HCT116 (cell line): ENCODE measurements around the gene STK11. TPM values are rescaled to one million over a fixed set of nuclear protein-coding genes. Genes with fewer than 3 reads are reported as not detected.

Experiments used
- ATAC-seq: fragments of 200-7000 bp; cut with Tn5 transposase; 2 replicates; pipeline ENCODE4 v1.9.1; 2020; ENCODE audit warnings: mild to moderate bottlenecking, moderate library complexity
- BruUV-seq: library from RNA; stranded (reverse); fragments of 400-500 nt; replicated peaks from 2 replicates; lab custom pipeline; 2021; lab: Mats Ljungman, UMichigan
- CTCF ChIA-PET: fragments of 300-600 bp; sonication (Branson Sonifier 250); formaldehyde crosslinking; loops from one replicate; lab custom pipeline; 2021; ENCODE audit warnings: antibody characterized with exemption; lab: Charles Lee
- POLR2A ChIA-PET: fragments of 300-600, 350-600 bp; sonication (Branson Sonifier 250); formaldehyde crosslinking; loops from one replicate; lab custom pipeline; 2021; ENCODE audit warnings: antibody characterized with exemption; lab: Charles Lee
- RAD21 ChIA-PET, 2 experiments: fragments of 300-600 bp; sonication (Branson Sonifier 250); formaldehyde crosslinking; loops; one replicate each; lab custom pipeline; 2023; ENCODE audit warnings: low total read pairs in 2 of 2; ENCODE audit not compliant: uncharacterized antibody in 2 of 2, unreplicated experiment in 2 of 2, low non-redundant PET in 1 of 2; lab: Charles Lee
- DNase-seq: peaks from one replicate; pipeline ENCODE4 v3.0.0-alpha.2; 2010; ENCODE audit warnings: low read depth, low spot score
- H2AFZ ChIP-seq: fragments of 200-600 bp; shearing (Covaris generic), sonication (generic); 2 replicates; pipeline ENCODE4 v1.6.1; 2017; ENCODE audit warnings: low read depth, mixed run types, mixed read lengths, antibody characterized with exemption, low read length; ENCODE audit not compliant: poor library complexity, severe bottlenecking
- H3K27ac ChIP-seq: 2 replicates; pipeline ENCODE4 v1.5.1; 2012; ENCODE audit warnings: low read depth, low read length
- H3K27me3 ChIP-seq: fragments of 200-600 bp; sonication (generic); 2 replicates; pipeline ENCODE4 v1.6.1; 2016; ENCODE audit warnings: mixed run types, low read length, mixed read lengths; ENCODE audit not compliant: insufficient read depth
- H3K36me3 ChIP-seq, 2 experiments: fragments of 200-500 bp in 1 of 2; fragments of 200-600 bp in 1 of 2; sonication (Bioruptor generic) in 1 of 2; sonication (generic) in 1 of 2; 2 replicates each; pipeline versions ENCODE4 v1.5.1 to v1.6.1; 2014 to 2016; ENCODE audit warnings: low read length in 2 of 2, inconsistent platforms in 1 of 2, mixed read lengths in 1 of 2, mixed run types in 1 of 2; ENCODE audit not compliant: insufficient read depth in 2 of 2, control insufficient read depth in 1 of 2
- H3K4me1 ChIP-seq, 2 experiments: fragments of 200-600 bp in 1 of 2; sonication (generic) in 1 of 2; 2 replicates each; pipeline versions ENCODE4 v1.5.1 to v1.6.1; 2012 to 2017; ENCODE audit warnings: low read length in 2 of 2, inconsistent platforms in 1 of 2, mild to moderate bottlenecking in 1 of 2, mixed read lengths in 1 of 2, mixed run types in 1 of 2, moderate library complexity in 1 of 2; ENCODE audit not compliant: insufficient read depth in 2 of 2, control insufficient read depth in 1 of 2
- H3K4me2 ChIP-seq: fragments of 200-600 bp; sonication (generic); 2 replicates; pipeline ENCODE4 v1.6.1; 2017; ENCODE audit warnings: mixed run types, low read length, mixed read lengths
- H3K4me3 ChIP-seq, 2 experiments: fragments of 200-600 bp in 1 of 2; sonication (generic) in 1 of 2; replicated peaks in 1 of 2; 2 replicates each; pipeline ENCODE4 v1.5.1; 2011 to 2016; ENCODE audit warnings: low read length in 2 of 2, control low read depth in 1 of 2, low read depth in 1 of 2, mild to moderate bottlenecking in 1 of 2, mixed read lengths in 1 of 2, mixed run types in 1 of 2
- H3K79me2 ChIP-seq: fragments of 200-600 bp; sonication (generic); 2 replicates; pipeline ENCODE4 v1.6.1; 2017; ENCODE audit warnings: mild to moderate bottlenecking, mixed run types, low read length, moderate library complexity, mixed read lengths; ENCODE audit not compliant: insufficient read depth
- H3K9ac ChIP-seq: fragments of 200-600 bp; sonication (generic); 2 replicates; pipeline ENCODE4 v1.6.1; 2016; ENCODE audit warnings: low read length, mixed read lengths
- H3K9me2 ChIP-seq: fragments of 200-600 bp; sonication (generic), shearing (Covaris generic); 2 replicates; pipeline ENCODE4 v1.6.1; 2017; ENCODE audit warnings: mixed run types, mild to moderate bottlenecking, moderate library complexity; ENCODE audit not compliant: insufficient read depth
- H3K9me3 ChIP-seq, 2 experiments: fragments of 200-500 bp in 1 of 2; fragments of 200-600 bp in 1 of 2; sonication (Bioruptor generic) in 1 of 2; sonication (generic) in 1 of 2; 2 replicates each; pipeline ENCODE4 v1.6.1; 2014 to 2017; ENCODE audit warnings: low read length in 2 of 2, mixed read lengths in 2 of 2, inconsistent platforms in 1 of 2, low read depth in 1 of 2, mild to moderate bottlenecking in 1 of 2, mixed run types in 1 of 2, moderate library complexity in 1 of 2; ENCODE audit not compliant: control insufficient read depth in 1 of 2, insufficient read depth in 1 of 2
- H4K20me1 ChIP-seq: fragments of 200-600 bp; sonication (generic), shearing (Covaris generic); 2 replicates; pipeline ENCODE4 v1.6.1; 2017; ENCODE audit warnings: mixed run types, mild to moderate bottlenecking, moderate library complexity; ENCODE audit not compliant: insufficient read depth
- CBX3 ChIP-seq: IDR thresholded peaks from 2 replicates; pipeline ENCODE4 v1.6.1; 2012; ENCODE audit warnings: low read depth
- CEBPB ChIP-seq: IDR thresholded peaks from 2 replicates; pipeline ENCODE4 v1.6.1; 2012; ENCODE audit warnings: low read depth
- EGR1 ChIP-seq: IDR thresholded peaks from 2 replicates; pipeline ENCODE4 v1.6.1; 2012; ENCODE audit warnings: low read depth
- EZH2 ChIP-seq: fragments of 200-600 bp; sonication (generic); IDR thresholded peaks from 2 replicates; pipeline ENCODE4 v1.6.1; 2017; ENCODE audit warnings: antibody characterized with exemption, mixed run types
- POLR2A ChIP-seq: IDR thresholded peaks from 2 replicates; pipeline ENCODE4 v1.7.0; 2011; ENCODE audit warnings: borderline replicate concordance; ENCODE audit not compliant: insufficient read depth, insufficient read length; ENCODE audit errors: extremely low read depth
- SIN3A ChIP-seq: IDR thresholded peaks from 2 replicates; pipeline ENCODE4 v1.6.1; 2012; ENCODE audit warnings: low read depth
- SP1 ChIP-seq: IDR thresholded peaks from 2 replicates; pipeline ENCODE4 v1.6.1; 2012; ENCODE audit warnings: low read depth
- SRF ChIP-seq: IDR thresholded peaks from 2 replicates; pipeline ENCODE4 v1.6.1; 2012; ENCODE audit warnings: low read depth
- TCF7L2 ChIP-seq: IDR thresholded peaks from 2 replicates; pipeline ENCODE4 v1.7.0; 2011; ENCODE audit warnings: borderline replicate concordance, inconsistent platforms; ENCODE audit not compliant: insufficient read depth, insufficient read length; ENCODE audit errors: extremely low read depth
- YY1 ChIP-seq: IDR thresholded peaks from 2 replicates; pipeline ENCODE4 v1.6.1; 2011; ENCODE audit warnings: low read length, low read depth, moderate library complexity, mild to moderate bottlenecking; ENCODE audit not compliant: insufficient replicate concordance; ENCODE audit errors: extremely low read depth
- ZBTB33 ChIP-seq: IDR thresholded peaks from 2 replicates; pipeline ENCODE4 v1.6.1; 2011; ENCODE audit warnings: mild to moderate bottlenecking, low read length, moderate library complexity; ENCODE audit not compliant: insufficient replicate concordance; ENCODE audit errors: extremely low read depth
- ZFX ChIP-seq: fragments of 450-650 bp; IDR thresholded peaks from 2 replicates; pipeline ENCODE4 v1.6.1; 2017
- intact Hi-C: fragments of 100-400 bp; cut with micrococcal nuclease; formaldehyde crosslinking; loops from 2 replicates; pipeline ENCODE4 v1.10.0; 2022
- total RNA-seq: library from RNA; stranded (reverse); gene quantifications from one replicate; pipeline ENCODE4 v1.2.1, GENCODE V29; 2021; ENCODE audit not compliant: unreplicated experiment
- TF ChIP-seq, protein P1 (sequence below): IDR thresholded peaks from 2 replicates; pipeline ENCODE4 v1.6.1; 2012; ENCODE audit warnings: low read depth
- TF ChIP-seq, protein P2 (sequence below), 3 experiments: fragments of 200-600 bp in 1 of 3; sonication (generic) in 1 of 3; IDR thresholded peaks in 2 of 3; conservative IDR thresholded peaks in 1 of 3; 2 replicates each; pipeline ENCODE4 v1.5.1; 2012 to 2017; ENCODE audit warnings: low read depth in 2 of 3, low read length in 2 of 3, antibody characterized with exemption in 1 of 3, borderline replicate concordance in 1 of 3, control low read depth in 1 of 3, mild to moderate bottlenecking in 1 of 3, mixed read lengths in 1 of 3, mixed run types in 1 of 3, moderate library complexity in 1 of 3; ENCODE audit not compliant: insufficient read depth in 1 of 3
- TF ChIP-seq, protein P3 (sequence below): IDR thresholded peaks from 2 replicates; pipeline ENCODE4 v1.6.1; 2012

The STK11 gene
- total RNA-seq, 1 experiment from 2014 or later, result 86.9 TPM

- TF ChIP-seq, protein P1, sequence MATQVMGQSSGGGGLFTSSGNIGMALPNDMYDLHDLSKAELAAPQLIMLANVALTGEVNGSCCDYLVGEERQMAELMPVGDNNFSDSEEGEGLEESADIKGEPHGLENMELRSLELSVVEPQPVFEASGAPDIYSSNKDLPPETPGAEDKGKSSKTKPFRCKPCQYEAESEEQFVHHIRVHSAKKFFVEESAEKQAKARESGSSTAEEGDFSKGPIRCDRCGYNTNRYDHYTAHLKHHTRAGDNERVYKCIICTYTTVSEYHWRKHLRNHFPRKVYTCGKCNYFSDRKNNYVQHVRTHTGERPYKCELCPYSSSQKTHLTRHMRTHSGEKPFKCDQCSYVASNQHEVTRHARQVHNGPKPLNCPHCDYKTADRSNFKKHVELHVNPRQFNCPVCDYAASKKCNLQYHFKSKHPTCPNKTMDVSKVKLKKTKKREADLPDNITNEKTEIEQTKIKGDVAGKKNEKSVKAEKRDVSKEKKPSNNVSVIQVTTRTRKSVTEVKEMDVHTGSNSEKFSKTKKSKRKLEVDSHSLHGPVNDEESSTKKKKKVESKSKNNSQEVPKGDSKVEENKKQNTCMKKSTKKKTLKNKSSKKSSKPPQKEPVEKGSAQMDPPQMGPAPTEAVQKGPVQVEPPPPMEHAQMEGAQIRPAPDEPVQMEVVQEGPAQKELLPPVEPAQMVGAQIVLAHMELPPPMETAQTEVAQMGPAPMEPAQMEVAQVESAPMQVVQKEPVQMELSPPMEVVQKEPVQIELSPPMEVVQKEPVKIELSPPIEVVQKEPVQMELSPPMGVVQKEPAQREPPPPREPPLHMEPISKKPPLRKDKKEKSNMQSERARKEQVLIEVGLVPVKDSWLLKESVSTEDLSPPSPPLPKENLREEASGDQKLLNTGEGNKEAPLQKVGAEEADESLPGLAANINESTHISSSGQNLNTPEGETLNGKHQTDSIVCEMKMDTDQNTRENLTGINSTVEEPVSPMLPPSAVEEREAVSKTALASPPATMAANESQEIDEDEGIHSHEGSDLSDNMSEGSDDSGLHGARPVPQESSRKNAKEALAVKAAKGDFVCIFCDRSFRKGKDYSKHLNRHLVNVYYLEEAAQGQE, result no peak
- TF ChIP-seq ZFX, result peak; percentile 77
- no peak for TF ChIP-seq SRF
These were observed at the start of gene STK11 (continued) for GRCh38 chr19:1205114-1206099.

DNA sequence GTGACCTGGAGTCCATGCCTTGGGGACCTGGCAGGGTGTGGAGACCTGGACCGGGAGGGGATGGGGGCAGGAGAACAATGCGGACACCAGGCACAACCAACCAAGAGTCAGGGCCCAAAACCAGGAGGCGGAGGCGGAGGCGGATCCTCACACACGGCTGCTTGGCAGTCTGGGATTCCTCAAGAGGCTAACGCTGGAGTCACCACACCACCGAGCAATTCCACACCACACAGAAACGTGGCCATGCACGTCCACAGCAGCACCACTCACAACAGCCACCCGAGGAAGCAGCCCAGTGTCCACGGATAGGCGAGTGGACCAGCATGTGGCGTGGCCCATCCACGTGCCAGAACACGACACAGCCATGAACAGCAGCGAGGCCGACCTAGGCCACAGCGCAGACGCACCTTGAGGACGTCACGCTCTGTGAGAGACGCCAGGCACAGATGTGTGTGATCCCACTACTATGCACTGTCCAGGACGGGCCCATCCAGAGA is 49.2 kb upstream of the STK11 start:
- peak; percentile 34 for ATAC-seq
- TF ChIP-seq YY1 (no peak), EGR1 (no peak), EZH2 (no peak), SIN3A (no peak), CEBPB (no peak), CBX3 (no peak), SP1 (no peak), ZBTB33 (no peak), POLR2A (no peak), TCF7L2 (no peak), SRF (no peak), ZFX (no peak)
- TF ChIP-seq, protein P2, sequence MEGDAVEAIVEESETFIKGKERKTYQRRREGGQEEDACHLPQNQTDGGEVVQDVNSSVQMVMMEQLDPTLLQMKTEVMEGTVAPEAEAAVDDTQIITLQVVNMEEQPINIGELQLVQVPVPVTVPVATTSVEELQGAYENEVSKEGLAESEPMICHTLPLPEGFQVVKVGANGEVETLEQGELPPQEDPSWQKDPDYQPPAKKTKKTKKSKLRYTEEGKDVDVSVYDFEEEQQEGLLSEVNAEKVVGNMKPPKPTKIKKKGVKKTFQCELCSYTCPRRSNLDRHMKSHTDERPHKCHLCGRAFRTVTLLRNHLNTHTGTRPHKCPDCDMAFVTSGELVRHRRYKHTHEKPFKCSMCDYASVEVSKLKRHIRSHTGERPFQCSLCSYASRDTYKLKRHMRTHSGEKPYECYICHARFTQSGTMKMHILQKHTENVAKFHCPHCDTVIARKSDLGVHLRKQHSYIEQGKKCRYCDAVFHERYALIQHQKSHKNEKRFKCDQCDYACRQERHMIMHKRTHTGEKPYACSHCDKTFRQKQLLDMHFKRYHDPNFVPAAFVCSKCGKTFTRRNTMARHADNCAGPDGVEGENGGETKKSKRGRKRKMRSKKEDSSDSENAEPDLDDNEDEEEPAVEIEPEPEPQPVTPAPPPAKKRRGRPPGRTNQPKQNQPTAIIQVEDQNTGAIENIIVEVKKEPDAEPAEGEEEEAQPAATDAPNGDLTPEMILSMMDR (IDR thresholded peaks at IDR 0.05 in 2 of 3, conservative IDR thresholded peaks at IDR 0.05 in 1 of 3; ENCODE audit: borderline replicate concordance in 1 of 3, insufficient read depth in 1 of 3, low read depth in 2 of 3, low read length in 2 of 3), result no peak
- TF ChIP-seq, protein P3, sequence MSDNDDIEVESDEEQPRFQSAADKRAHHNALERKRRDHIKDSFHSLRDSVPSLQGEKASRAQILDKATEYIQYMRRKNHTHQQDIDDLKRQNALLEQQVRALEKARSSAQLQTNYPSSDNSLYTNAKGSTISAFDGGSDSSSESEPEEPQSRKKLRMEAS, result no peak

More for the DNA sequence above, 49.2 kb upstream of the STK11 start:
- ChIA-PET RAD21 (interaction anchor here in 1 of 2 experiments (0.7 kb wide), 1 partner anchor 111 kb away, joined by 3 read pairs; no protein-coding TSS in a partner anchor), POLR2A (no interaction called here), CTCF (interaction anchor here (1.2 kb wide), 1 partner anchor 43 kb away, joined by 3 read pairs; no protein-coding TSS in a partner anchor)
- H3K4me1 ChIP-seq, result peaks cover 0 to 6% of the 10 kb centered on the region in 2 experiments; a peak in 1 of 4 replicates
- no peaks in the 10 kb centered on the region for H4K20me1 ChIP-seq
- H3K9me2 ChIP-seq, result no peaks in the 10 kb centered on the region
- no peaks in the 10 kb centered on the region for H3K27me3 ChIP-seq
- no TSS peak for BruUV-seq
- no peak overlapping the region for H3K4me2 ChIP-seq
- H3K36me3 ChIP-seq, result peaks cover 0 to 15% of the 10 kb centered on the region in 2 experiments; a peak in 3 of 4 replicates
- no peak for DNase-seq
- peaks cover 55% of the 10 kb centered on the region for H3K79me2 ChIP-seq
- no peak overlapping the region for H3K4me3 ChIP-seq
- H3K9ac ChIP-seq, result no peak overlapping the region
- H2AFZ ChIP-seq, result no peak overlapping the region
- no peak overlapping the region for H3K27ac ChIP-seq
- H3K9me3 ChIP-seq, result no peaks in the 10 kb centered on the region
- intact Hi-C loops, result no loop called here
